HG03571 (cell line): ENCODE measurements around the gene ARHGEF37.
"Not testable (repeated sequence)": the region's sequence is repeated elsewhere in the genome, so short reads cannot be mapped to it uniquely, and the experiment has no call there.

Experiments
- ATAC-seq: cut with Tn5 transposase; IDR thresholded peaks from one replicate; pipeline ENCODE4 v1.9.1; 2021; ENCODE audit not compliant: unreplicated experiment

The ARHGEF37 gene

GRCh38 chr5:149645725-149646124 lies 64.4 kb downstream of the ARHGEF37 start:
- ATAC-seq = no peak

- ATAC-seq = no peak
Measured at GRCh38 chr5:149646564-149646963, 65.3 kb downstream of the ARHGEF37 start.

GRCh38 chr5:149647334-149647733 lies 66.0 kb downstream of the ARHGEF37 start:
- ATAC-seq = no peak

GRCh38 chr5:149648464-149649393 lies 67.4 kb downstream of the ARHGEF37 start:
- ATAC-seq = not testable (repeated sequence)

- not testable (repeated sequence) for ATAC-seq
Measured at GRCh38 chr5:149649730-149650129, 68.4 kb downstream of the ARHGEF37 start.

GRCh38 chr5:149651686-149652085 lies 70.4 kb downstream of the ARHGEF37 start:
- no peak for ATAC-seq

- no peak for ATAC-seq
Measured at GRCh38 chr5:149652697-149653096, 71.4 kb downstream of the ARHGEF37 start.

- ATAC-seq = no peak
Measured at GRCh38 chr5:149654231-149654630, 72.9 kb downstream of the ARHGEF37 start.

- ATAC-seq = no peak
Measured at GRCh38 chr5:149654883-149655505, 73.7 kb downstream of the ARHGEF37 start.

GRCh38 chr5:149656576-149657182 lies 75.4 kb downstream of the ARHGEF37 start:
- no peak for ATAC-seq

GRCh38 chr5:149657324-149657723 lies 76.0 kb downstream of the ARHGEF37 start:
- no peak for ATAC-seq

GRCh38 chr5:149658299-149658698 lies 77.0 kb downstream of the ARHGEF37 start:
- no peak for ATAC-seq

GRCh38 chr5:149664083-149664482 lies 82.8 kb downstream of the ARHGEF37 start:
- ATAC-seq = no peak

- ATAC-seq = no peak
Measured at GRCh38 chr5:149664666-149665415, 83.5 kb downstream of the ARHGEF37 start.

GRCh38 chr5:149665416-149666175 lies 84.3 kb downstream of the ARHGEF37 start:
- no peak for ATAC-seq

- ATAC-seq = no peak
Measured at GRCh38 chr5:149666212-149666852, 85.0 kb downstream of the ARHGEF37 start.

GRCh38 chr5:149667084-149667828 lies 86.0 kb downstream of the ARHGEF37 start:
- no peak for ATAC-seq

GRCh38 chr5:149667829-149668330 lies 86.6 kb downstream of the ARHGEF37 start:
- ATAC-seq = no peak

GRCh38 chr5:149669273-149669672 lies 88.0 kb downstream of the ARHGEF37 start:
- not testable (repeated sequence) for ATAC-seq
